ENCODE measurements around the gene RFX8. TPM values are rescaled to one million over a fixed set of nuclear protein-coding genes. Genes with fewer than 3 reads are reported as not detected.

The RFX8 gene
- polyA plus RNA-seq, 2 of the 4 experiments (the other 2 are of a cell fraction), result not detected

DNA sequence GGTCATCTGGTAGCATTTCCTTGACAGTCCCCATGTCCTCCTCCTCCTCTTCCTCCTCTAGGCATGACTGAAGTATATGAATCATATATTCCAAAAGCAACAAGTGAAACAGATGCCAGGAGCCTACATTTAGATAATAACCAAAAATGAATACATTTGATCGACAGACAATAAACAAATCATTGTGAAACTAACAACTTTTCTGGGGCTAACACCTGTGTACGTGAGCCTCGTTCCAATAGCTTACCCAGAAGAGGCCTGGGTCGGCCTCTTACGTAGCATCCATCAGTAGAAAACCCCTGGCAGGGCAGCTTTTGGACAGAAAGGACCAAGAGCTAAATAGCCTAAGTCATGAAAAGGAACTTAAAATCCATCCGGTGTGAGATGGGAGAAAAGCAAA is 72.3 kb downstream of the RFX8 start (continued):
- TF ChIP-seq, protein P1, sequence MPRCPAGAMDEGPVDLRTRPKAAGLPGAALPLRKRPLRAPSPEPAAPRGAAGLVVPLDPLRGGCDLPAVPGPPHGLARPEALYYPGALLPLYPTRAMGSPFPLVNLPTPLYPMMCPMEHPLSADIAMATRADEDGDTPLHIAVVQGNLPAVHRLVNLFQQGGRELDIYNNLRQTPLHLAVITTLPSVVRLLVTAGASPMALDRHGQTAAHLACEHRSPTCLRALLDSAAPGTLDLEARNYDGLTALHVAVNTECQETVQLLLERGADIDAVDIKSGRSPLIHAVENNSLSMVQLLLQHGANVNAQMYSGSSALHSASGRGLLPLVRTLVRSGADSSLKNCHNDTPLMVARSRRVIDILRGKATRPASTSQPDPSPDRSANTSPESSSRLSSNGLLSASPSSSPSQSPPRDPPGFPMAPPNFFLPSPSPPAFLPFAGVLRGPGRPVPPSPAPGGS (IDR thresholded peaks at IDR 0.05), result no peak
- TF ChIP-seq MAFK (IDR thresholded peaks at IDR 0.05; ENCODE audit: partially characterized antibody) (no peak), RARB (CRISPR knock-in tag; IDR thresholded peaks at IDR 0.05) (no peak), NR3C1 (IDR thresholded peaks at IDR 0.05) (no peak), ZNF302 (CRISPR knock-in tag; IDR thresholded peaks at IDR 0.05) (no peak)

DNA sequence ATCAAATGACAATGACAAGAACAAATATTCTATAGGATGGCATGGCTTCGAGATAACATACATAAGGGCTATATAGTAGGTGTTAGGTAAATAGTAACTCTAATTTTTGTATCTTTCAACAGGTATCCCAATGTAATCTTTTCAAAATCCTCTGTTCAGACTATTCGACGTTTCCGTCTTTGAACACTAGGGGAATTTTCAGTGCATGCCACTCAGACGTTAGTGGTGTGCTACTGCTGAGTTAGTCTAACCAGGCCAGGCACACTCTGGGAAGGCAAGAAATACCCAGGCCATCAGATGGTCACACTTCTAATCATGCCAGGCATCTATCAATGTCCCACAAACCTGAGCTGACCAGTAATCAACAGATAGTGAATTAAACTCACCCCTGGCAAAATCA is 73.0 kb downstream of the RFX8 start:
- ChIA-PET CTCF (interaction anchor here (1.7 kb wide), 1 partner anchor 17 kb away, joined by 3 read pairs; no protein-coding TSS in a partner anchor), POLR2A (no interaction called here)
- FAIRE-seq, result no peak

DNA sequence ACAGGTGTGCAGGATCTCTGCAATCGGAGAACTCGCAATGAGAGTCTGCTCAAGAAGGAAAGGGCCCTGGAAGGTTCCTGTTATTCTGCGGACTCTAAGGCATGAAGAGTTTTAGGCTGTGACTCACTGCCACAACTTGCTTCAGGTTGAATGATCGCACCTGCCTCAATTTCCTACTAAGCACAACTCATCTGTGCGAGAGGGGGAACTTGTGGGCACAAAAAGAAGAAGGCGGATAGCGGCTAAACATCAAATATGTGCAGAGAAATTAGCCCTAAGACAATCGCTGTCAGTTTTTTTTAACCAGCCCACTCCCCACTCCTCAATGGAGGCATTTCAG is 73.6 kb downstream of the RFX8 start:
- ChIA-PET CTCF (interaction anchor here (1.2 kb wide), 1 partner anchor 15 kb away, joined by 7 read pairs; the partner anchor contains the start of gene CREG2), POLR2A (no interaction called here)
- FAIRE-seq (no peak), DNase-seq (ENCODE audit: low read depth in 1 of 2, low spot score in 1 of 2) (no peak), ATAC-seq (no peak)
- WGBS (ENCODE audit: missing lambda C conversion rate), result 87% methylated on average over 8 of the region's 8 CpGs
- H3K4me3 ChIP-seq, result no peak overlapping the region
- no peak overlapping the region for H3K4me2 ChIP-seq
- peaks cover 16% of the 10 kb centered on the region for H3K4me1 ChIP-seq
- no peaks in the 10 kb centered on the region for H3K9me3 ChIP-seq
- no peak for TF ChIP-seq MYC (IDR thresholded peaks at IDR 0.05; ENCODE audit: borderline replicate concordance, low read length)
- no peak for TF ChIP-seq FOSB (CRISPR knock-in tag; IDR thresholded peaks at IDR 0.05)
- TF ChIP-seq PHF8 (IDR thresholded peaks at IDR 0.05; ENCODE audit: borderline replicate concordance, low read depth), result no peak
- TF ChIP-seq FOSL2 (IDR thresholded peaks at IDR 0.05), result no peak
- no peak for TF ChIP-seq FOSL2 (CRISPR knock-in tag; IDR thresholded peaks at IDR 0.05)
- TF ChIP-seq CBX8 (IDR thresholded peaks at IDR 0.05), result no peak
- no peak for TF ChIP-seq CEBPB (IDR thresholded peaks at IDR 0.05)
- no peak for TF ChIP-seq TFCP2L1 (CRISPR knock-in tag; IDR thresholded peaks at IDR 0.05)
- no peak for TF ChIP-seq EHF (CRISPR knock-in tag; IDR thresholded peaks at IDR 0.05)
- no peak for TF ChIP-seq JUN (IDR thresholded peaks at IDR 0.05)
- no peak for TF ChIP-seq RNF2 (IDR thresholded peaks at IDR 0.05; ENCODE audit: borderline replicate concordance, low read depth)
- TF ChIP-seq, protein P2, sequence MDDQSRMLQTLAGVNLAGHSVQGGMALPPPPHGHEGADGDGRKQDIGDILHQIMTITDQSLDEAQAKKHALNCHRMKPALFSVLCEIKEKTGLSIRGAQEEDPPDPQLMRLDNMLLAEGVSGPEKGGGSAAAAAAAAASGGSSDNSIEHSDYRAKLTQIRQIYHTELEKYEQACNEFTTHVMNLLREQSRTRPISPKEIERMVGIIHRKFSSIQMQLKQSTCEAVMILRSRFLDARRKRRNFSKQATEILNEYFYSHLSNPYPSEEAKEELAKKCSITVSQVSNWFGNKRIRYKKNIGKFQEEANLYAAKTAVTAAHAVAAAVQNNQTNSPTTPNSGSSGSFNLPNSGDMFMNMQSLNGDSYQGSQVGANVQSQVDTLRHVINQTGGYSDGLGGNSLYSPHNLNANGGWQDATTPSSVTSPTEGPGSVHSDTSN (IDR thresholded peaks at IDR 0.05), result no peak
- no peak for TF ChIP-seq RFX5 (IDR thresholded peaks at IDR 0.05)
- TF ChIP-seq, protein P3, sequence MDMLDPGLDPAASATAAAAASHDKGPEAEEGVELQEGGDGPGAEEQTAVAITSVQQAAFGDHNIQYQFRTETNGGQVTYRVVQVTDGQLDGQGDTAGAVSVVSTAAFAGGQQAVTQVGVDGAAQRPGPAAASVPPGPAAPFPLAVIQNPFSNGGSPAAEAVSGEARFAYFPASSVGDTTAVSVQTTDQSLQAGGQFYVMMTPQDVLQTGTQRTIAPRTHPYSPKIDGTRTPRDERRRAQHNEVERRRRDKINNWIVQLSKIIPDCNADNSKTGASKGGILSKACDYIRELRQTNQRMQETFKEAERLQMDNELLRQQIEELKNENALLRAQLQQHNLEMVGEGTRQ (IDR thresholded peaks at IDR 0.05), result no peak
- no peak for TF ChIP-seq CHD2 (IDR thresholded peaks at IDR 0.05; ENCODE audit: low read length, partially characterized antibody)
- TF ChIP-seq, protein P4, sequence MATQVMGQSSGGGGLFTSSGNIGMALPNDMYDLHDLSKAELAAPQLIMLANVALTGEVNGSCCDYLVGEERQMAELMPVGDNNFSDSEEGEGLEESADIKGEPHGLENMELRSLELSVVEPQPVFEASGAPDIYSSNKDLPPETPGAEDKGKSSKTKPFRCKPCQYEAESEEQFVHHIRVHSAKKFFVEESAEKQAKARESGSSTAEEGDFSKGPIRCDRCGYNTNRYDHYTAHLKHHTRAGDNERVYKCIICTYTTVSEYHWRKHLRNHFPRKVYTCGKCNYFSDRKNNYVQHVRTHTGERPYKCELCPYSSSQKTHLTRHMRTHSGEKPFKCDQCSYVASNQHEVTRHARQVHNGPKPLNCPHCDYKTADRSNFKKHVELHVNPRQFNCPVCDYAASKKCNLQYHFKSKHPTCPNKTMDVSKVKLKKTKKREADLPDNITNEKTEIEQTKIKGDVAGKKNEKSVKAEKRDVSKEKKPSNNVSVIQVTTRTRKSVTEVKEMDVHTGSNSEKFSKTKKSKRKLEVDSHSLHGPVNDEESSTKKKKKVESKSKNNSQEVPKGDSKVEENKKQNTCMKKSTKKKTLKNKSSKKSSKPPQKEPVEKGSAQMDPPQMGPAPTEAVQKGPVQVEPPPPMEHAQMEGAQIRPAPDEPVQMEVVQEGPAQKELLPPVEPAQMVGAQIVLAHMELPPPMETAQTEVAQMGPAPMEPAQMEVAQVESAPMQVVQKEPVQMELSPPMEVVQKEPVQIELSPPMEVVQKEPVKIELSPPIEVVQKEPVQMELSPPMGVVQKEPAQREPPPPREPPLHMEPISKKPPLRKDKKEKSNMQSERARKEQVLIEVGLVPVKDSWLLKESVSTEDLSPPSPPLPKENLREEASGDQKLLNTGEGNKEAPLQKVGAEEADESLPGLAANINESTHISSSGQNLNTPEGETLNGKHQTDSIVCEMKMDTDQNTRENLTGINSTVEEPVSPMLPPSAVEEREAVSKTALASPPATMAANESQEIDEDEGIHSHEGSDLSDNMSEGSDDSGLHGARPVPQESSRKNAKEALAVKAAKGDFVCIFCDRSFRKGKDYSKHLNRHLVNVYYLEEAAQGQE (IDR thresholded peaks at IDR 0.05), result no peak
- TF ChIP-seq MAFK (IDR thresholded peaks at IDR 0.05; ENCODE audit: partially characterized antibody), result no peak
- no peak overlapping the region for H3K27ac ChIP-seq

More for the DNA sequence above, 73.0 kb downstream of the RFX8 start:
- peaks cover 11% of the 10 kb centered on the region for H3K4me1 ChIP-seq
- no peak overlapping the region for H3K27ac ChIP-seq
- no peak overlapping the region for H3K4me2 ChIP-seq
- H3K4me3 ChIP-seq, result no peak overlapping the region
- ATAC-seq (peak; percentile 69 to 82; a peak in 5 of 6 replicates), DNase-seq (ENCODE audit: low read depth in 1 of 2, low spot score in 1 of 2) (no peak)
- H3K9me3 ChIP-seq, result no peaks in the 10 kb centered on the region
- WGBS (ENCODE audit: missing lambda C conversion rate), result 59% methylated on average over 5 of the region's 5 CpGs
- no peak for TF ChIP-seq MYC (IDR thresholded peaks at IDR 0.05; ENCODE audit: borderline replicate concordance, low read length)
- TF ChIP-seq KDM5A (IDR thresholded peaks at IDR 0.05), result no peak
- TF ChIP-seq RARB (CRISPR knock-in tag; IDR thresholded peaks at IDR 0.05), result no peak
